Ovary (tissue), 9 donors: Measurements from ENCODE around the gene SULT2B1. TPM values are rescaled to one million over a fixed set of nuclear protein-coding genes. Genes with fewer than 3 reads are reported as not detected.

ENCODE experiments used
- DNase-seq, 5 donors: peaks; one replicate each; pipeline ENCODE4 v3.0.0-alpha.2; 2019 to 2020
- H3K27ac ChIP-seq, 2 donors: fragments of 200-600 bp; one replicate each; pipeline versions ENCODE4 v1.5.1 to v1.8.0; 2019 to 2022
- H3K27me3 ChIP-seq: fragments of 200-600 bp; one replicate; pipeline ENCODE4 v1.8.0; 2022
- H3K36me3 ChIP-seq: fragments of 200-600 bp; sonication (generic); one replicate; pipeline ENCODE4 v1.5.1; 2019
- H3K4me1 ChIP-seq: one replicate; pipeline ENCODE4 v1.8.1; 2013; ENCODE audit warnings: mild to moderate bottlenecking, moderate library complexity; ENCODE audit not compliant: insufficient read depth
- H3K4me3 ChIP-seq: fragments of 200-600 bp; sonication (generic); one replicate; pipeline ENCODE4 v1.5.1; 2017
- H3K9me3 ChIP-seq, 2 donors: fragments of 200-600 bp in 1 of 2; sonication (generic) in 1 of 2; one replicate each; pipeline versions ENCODE4 v1.5.1 to v1.8.1; 2013 to 2019; ENCODE audit warnings: mild to moderate bottlenecking in 1 of 2, moderate library complexity in 1 of 2
- CTCF ChIP-seq, 3 donors: fragments of 450-650 bp in 2 of 3; fragments of 200-600 bp in 1 of 3; IDR thresholded peaks; one replicate each; pipeline versions ENCODE4 v1.5.1 to v1.8.0; 2016 to 2022; ENCODE audit warnings: antibody characterized with exemption in 3 of 3, mild to moderate bottlenecking in 1 of 3
- EP300 ChIP-seq: sonication (generic); formaldehyde crosslinking; IDR thresholded peaks from one replicate; pipeline ENCODE4 v1.6.1; 2017; ENCODE audit warnings: antibody characterized with exemption
- POLR2A ChIP-seq: fragments of 450-650 bp; IDR thresholded peaks from one replicate; pipeline ENCODE4 v1.6.1; 2017; ENCODE audit warnings: antibody characterized with exemption, mild to moderate bottlenecking, moderate library complexity
- WGBS, 3 donors: extraction: QIAGEN DNeasy Blood & Tissue Kit in 1 of 3; methylation state at CpG; one replicate each; pipeline versions ENCODE4 v1.1.5 to v1.1.7; 2013 to 2017; 5-methylcytosine and 5-hydroxymethylcytosine counted together
- intact Hi-C, 4 donors: fragments of 100-400 bp; cut with DNase I; formaldehyde crosslinking; loops; one replicate each; pipeline versions ENCODE4 v1.11.0 to v1.15.1; 2022 to 2023
- polyA plus RNA-seq, 2 donors: library from polyadenylated mRNA; stranded (reverse); fragments of 200-250 nt in 1 of 2; fragments of 350-450 nt in 1 of 2; fragmentation: Illumina TruSeq in 1 of 2; extraction: RNeasy Lipid Tissue Mini Kit (QIAGEN cat#74804) in 1 of 2; gene quantifications; one replicate each; pipeline ENCODE4 v1.2.3, GENCODE V29; 2013 to 2014
- total RNA-seq, 7 donors: library from RNA; depleted of rRNA in 2 of 7; stranded (reverse); fragments of >200 nt in 2 of 7; fragmentation: NEBNext Ultra II Directional in 3 of 7; extraction: Animal tissue kit (Norgen Biotek cat#: 25700) in 3 of 7; gene quantifications; one replicate each; pipeline versions ENCODE4 v1.1.0 to v1.2.4, GENCODE V29; 2016 to 2023
- donor health status: DM: no; HTN: no; CAD: no; lungs with moderate emphysema.
- donor health status: DM: no; HTN: no; CAD: no.
- donor health status: Bipolar disorder and iron deficiency.
- donor health status: DM: yes; HTN: yes; CAD: no.
- donor health status: DM: no; HTN: no; CAD: no.
- donor health status: DM: yes; HTN: yes; CAD: no.

The SULT2B1 gene
- total and polyA plus RNA-seq, 9 donors, result 0.10 to 0.20 TPM; not detected in 7

GRCh38 chr19:48511800-48512503 is 40.0 kb upstream of the SULT2B1 start, which contains the start of gene LMTK3:
Gene LMTK3 (minus strand): TSS chr19:48511835. CDS start chr19:48511576, 259 bp downstream.
- Histone ChIP-seq H3K27ac (no peak within 1 kb of the TSS), H3K4me1 (peaks cover 2% of the 10 kb centered on the region), H3K9me3 (no peaks in the 10 kb centered on the region), H3K36me3 (no peaks in the 10 kb centered on the region), H3K4me3 (no peak within 1 kb of the TSS), H3K27me3 (peaks cover 6% of the 10 kb centered on the region)
- TF ChIP-seq POLR2A (no peak), EP300 (no peak), CTCF (IDR thresholded peaks at IDR 0.05) (no peak)
- intact Hi-C loops, result no loop called here
- DNase-seq, result peak in 1 of 5 donors; percentile 33
- WGBS, 3 donors, result 6 to 10% (median 7%) methylated on average over 30 to 32 of the region's 32 CpGs

- Histone ChIP-seq H3K4me1 (peaks cover 2% of the 10 kb centered on the region), H3K9me3 (no peaks in the 10 kb centered on the region), H3K27me3 (peaks cover 6% of the 10 kb centered on the region), H3K4me3 (no peak overlapping the region), H3K36me3 (no peaks in the 10 kb centered on the region), H3K27ac (no peak overlapping the region)
- no peak for DNase-seq
- intact Hi-C loops, result no loop called here
- 37 to 45% (median 40%) methylated on average over 19 of the region's 19 CpGs for WGBS, 3 donors
- no peak for TF ChIP-seq CTCF (IDR thresholded peaks at IDR 0.05)
- no peak for TF ChIP-seq POLR2A
Observed at GRCh38 chr19:48512504-48513288, 39.3 kb upstream of the SULT2B1 start.

GRCh38 chr19:48513289-48514122 is 38.5 kb upstream of the SULT2B1 start:
- Histone ChIP-seq H3K4me1 (peaks cover 2% of the 10 kb centered on the region), H3K36me3 (no peaks in the 10 kb centered on the region), H3K27ac (no peak overlapping the region), H3K4me3 (peak overlapping the region; percentile 26), H3K27me3 (peaks cover 6% of the 10 kb centered on the region), H3K9me3 (no peaks in the 10 kb centered on the region)
- DNase-seq, result peak in 2 of 5 donors; percentile 39 to 47
- intact Hi-C loops, result no loop called here
- TF ChIP-seq EP300 (no peak), POLR2A (no peak), CTCF (IDR thresholded peaks at IDR 0.05) (no peak)
- WGBS, 3 donors, result 2 to 4% (median 3%) methylated on average over 26 to 54 of the region's 54 CpGs

- 31 to 36% (median 34%) methylated on average over 11 of the region's 11 CpGs for WGBS, 3 donors
- no peaks in the 10 kb centered on the region for H3K36me3 ChIP-seq
- H3K4me1 ChIP-seq, result peaks cover 2% of the 10 kb centered on the region
- intact Hi-C loops, result no loop called here
- peaks cover 6% of the 10 kb centered on the region for H3K27me3 ChIP-seq
- no peak overlapping the region for H3K27ac ChIP-seq
- no peak overlapping the region for H3K4me3 ChIP-seq
- DNase-seq, result no peak
- H3K9me3 ChIP-seq, result no peaks in the 10 kb centered on the region
- TF ChIP-seq POLR2A (no peak), CTCF (IDR thresholded peaks at IDR 0.05) (no peak), EP300 (no peak)
Observed at GRCh38 chr19:48514123-48514458, 37.9 kb upstream of the SULT2B1 start.
